Endothelial cell of umbilical vein (primary cell): ENCODE measurements around the gene HSPA5. TPM values are rescaled to one million over a fixed set of nuclear protein-coding genes. Genes with fewer than 3 reads are reported as not detected.

Experiments
- BruUV-seq: library from RNA; stranded (reverse); fragments of 400-500 nt; replicated peaks from 2 replicates; lab custom pipeline; 2021; lab: Mats Ljungman, UMichigan
- CTCF ChIA-PET: fragments of 300-600, 350-600 bp; sonication (Branson Sonifier 250); formaldehyde crosslinking; loops from one replicate; lab custom pipeline; 2021; ENCODE audit warnings: antibody characterized with exemption, inconsistent platforms; lab: Charles Lee
- POLR2A ChIA-PET: fragments of 300-600, 350-600 bp; sonication (Branson Sonifier 250); formaldehyde crosslinking; loops from one replicate; lab custom pipeline; 2021; ENCODE audit warnings: antibody characterized with exemption, inconsistent platforms; lab: Charles Lee
- DNase-seq: peaks from one replicate; pipeline ENCODE4 v3.0.0-alpha.2; 2011; ENCODE audit warnings: low read depth, low spot score
- FAIRE-seq: peaks from 2 replicates; lab custom pipeline; 2011; peaks lifted over from hg19 to GRCh38; lab: Jason Lieb, UNC
- H2AFZ ChIP-seq: 2 replicates; pipeline ENCODE4 v1.6.0; 2012; ENCODE audit warnings: low read depth, low read length, control low read depth, inconsistent platforms
- H3K27ac ChIP-seq: 2 replicates; pipeline ENCODE4 v1.5.1; 2011; ENCODE audit warnings: low read depth, mild to moderate bottlenecking, control low read depth, low read length, moderate library complexity; ENCODE audit not compliant: insufficient read depth
- H3K27me3 ChIP-seq, 2 experiments: 2 replicates each; pipeline versions ENCODE4 v1.6.0 to v1.6.1; 2011; ENCODE audit warnings: low read length in 2 of 2, mixed read lengths in 1 of 2; ENCODE audit not compliant: control insufficient read depth in 2 of 2, insufficient read depth in 2 of 2
- H3K36me3 ChIP-seq, 2 experiments: 2 replicates in 1 of 2; 3 replicates in 1 of 2; pipeline ENCODE4 v1.5.1; 2011; ENCODE audit warnings: low read length in 2 of 2, mild to moderate bottlenecking in 1 of 2, moderate library complexity in 1 of 2; ENCODE audit not compliant: control insufficient read depth in 2 of 2, insufficient read depth in 2 of 2; ENCODE audit errors: extremely low read depth in 1 of 2
- H3K4me1 ChIP-seq: 3 replicates; pipeline ENCODE4 v1.5.1; 2011; ENCODE audit warnings: mild to moderate bottlenecking, low read length; ENCODE audit not compliant: control insufficient read depth, insufficient read depth; ENCODE audit errors: extremely low read depth
- H3K4me2 ChIP-seq: 2 replicates; pipeline ENCODE4 v1.6.1; 2011; ENCODE audit warnings: low read length, control low read depth, mixed read lengths; ENCODE audit not compliant: insufficient read depth
- H3K4me3 ChIP-seq, 3 experiments: fragments of 200-600 bp in 1 of 3; sonication (generic), shearing (Covaris generic) in 1 of 3; replicated peaks in 1 of 3; 2 replicates each; pipeline ENCODE4 v1.5.1; 2011 to 2016; ENCODE audit warnings: control low read depth in 3 of 3, low read length in 3 of 3, mild to moderate bottlenecking in 2 of 3, inconsistent platforms in 1 of 3, low read depth in 1 of 3, moderate library complexity in 1 of 3; ENCODE audit not compliant: insufficient read depth in 1 of 3
- H3K79me2 ChIP-seq: 2 replicates; pipeline ENCODE4 v1.6.0; 2012; ENCODE audit warnings: low read length, inconsistent platforms; ENCODE audit not compliant: control insufficient read depth, insufficient read depth
- H3K9ac ChIP-seq: replicated peaks from 2 replicates; pipeline ENCODE3; 2011; ENCODE audit warnings: low read length, control low read depth; ENCODE audit not compliant: insufficient read depth; ENCODE audit errors: extremely low read depth
- H3K9me1 ChIP-seq: replicated peaks from 3 replicates; pipeline ENCODE4 v1.6.0; 2011; ENCODE audit warnings: mild to moderate bottlenecking, low read length; ENCODE audit not compliant: control insufficient read depth, insufficient read depth; ENCODE audit errors: extremely low read depth
- H3K9me3 ChIP-seq: replicated peaks from 2 replicates; pipeline ENCODE4 v1.5.1; 2012; ENCODE audit warnings: low read length, inconsistent platforms; ENCODE audit not compliant: control insufficient read depth, insufficient read depth
- H4K20me1 ChIP-seq: replicated peaks from 2 replicates; pipeline ENCODE3; 2011; ENCODE audit warnings: mild to moderate bottlenecking, low read length; ENCODE audit not compliant: control insufficient read depth, insufficient read depth; ENCODE audit errors: extremely low read depth
- CTCF ChIP-seq, 2 donors: IDR thresholded peaks; 1 replicate in 1 of 2; 2 replicates in 1 of 2; pipeline ENCODE4 v1.5.1; 2011; ENCODE audit warnings: low read length in 2 of 2, mild to moderate bottlenecking in 2 of 2, moderate library complexity in 2 of 2, control low read depth in 1 of 2, inconsistent platforms in 1 of 2, low read depth in 1 of 2; ENCODE audit not compliant: insufficient read depth in 1 of 2; ENCODE audit errors: extremely low read depth in 1 of 2
- EZH2 ChIP-seq: IDR thresholded peaks from 2 replicates; pipeline ENCODE4 v1.6.1; 2012; ENCODE audit warnings: borderline replicate concordance, low read depth, mild to moderate bottlenecking, moderate library complexity, low read length, inconsistent platforms; ENCODE audit not compliant: severe bottlenecking
- FOS ChIP-seq: IDR thresholded peaks from 2 replicates; pipeline ENCODE4 v1.6.1; 2011; ENCODE audit warnings: mild to moderate bottlenecking, low read length, moderate library complexity, borderline replicate concordance; ENCODE audit not compliant: insufficient read depth
- GATA2 ChIP-seq: IDR thresholded peaks from 2 replicates; pipeline ENCODE4 v1.7.0; 2011; ENCODE audit warnings: low read depth, mild to moderate bottlenecking, moderate library complexity, mixed read lengths, low read length; ENCODE audit not compliant: insufficient read length, insufficient read depth
- JUN ChIP-seq: IDR thresholded peaks from 2 replicates; pipeline ENCODE4 v1.6.1; 2011; ENCODE audit warnings: borderline replicate concordance, low read depth; ENCODE audit not compliant: insufficient read length, insufficient read depth
- MYC ChIP-seq: IDR thresholded peaks from one replicate; pipeline ENCODE4 v1.6.1; 2011; ENCODE audit warnings: mild to moderate bottlenecking, low read depth, low read length
- POLR2A ChIP-seq: IDR thresholded peaks from 2 replicates; pipeline ENCODE4 v1.6.1; 2012; ENCODE audit warnings: low read depth, mild to moderate bottlenecking, control low read depth, low read length
- POLR2AphosphoS5 ChIP-seq: IDR thresholded peaks from 2 replicates; pipeline ENCODE4 v1.6.1; 2012; ENCODE audit warnings: low read depth, mild to moderate bottlenecking, control low read depth, low read length, moderate library complexity; ENCODE audit not compliant: insufficient read depth
- dilution Hi-C: fragments of 300-500 bp; cut with MboI; formaldehyde crosslinking; loops from one replicate; pipeline ENCODE4 v1.15.0; 2019; ENCODE audit warnings: low sequenced_read_pairs; ENCODE audit not compliant: extremely low pct_ligation_motif_present
- intact Hi-C: fragments of 100-400 bp; cut with micrococcal nuclease; formaldehyde crosslinking; loops from one replicate; pipeline ENCODE4 v1.10.0; 2022
- polyA plus RNA-seq, 4 experiments: library from polyadenylated mRNA; depleted of rRNA in 3 of 4; stranded (reverse) in 3 of 4; unstranded in 1 of 4; fragments of >200 nt; gene quantifications; 2 replicates each; pipeline versions ENCODE4 v1.2.1 to v1.2.3, GENCODE V29; 2011 to 2012; ENCODE audit warnings: missing spikeins in 1 of 4
- total RNA-seq: library from RNA; stranded (reverse); gene quantifications from 2 replicates; pipeline ENCODE4 v1.2.3, GENCODE V29; 2021
- TF ChIP-seq, protein P1 (sequence below): IDR thresholded peaks from 2 replicates; pipeline ENCODE4 v1.6.1; 2011; ENCODE audit not compliant: insufficient read depth, insufficient read length

Gene HSPA5
- total and polyA plus RNA-seq, 2 donors (not counting 3 experiments of a cell fraction or from before 2014, with no cell fraction given), result 247 to 538 TPM

- Histone ChIP-seq H4K20me1 (no peaks in the 10 kb centered on the region), H3K4me3 (no peak overlapping the region), H3K9me1 (no peaks in the 10 kb centered on the region), H3K9me3 (no peaks in the 10 kb centered on the region), H3K4me1 (no peaks in the 10 kb centered on the region), H3K27me3 (no peaks in the 10 kb centered on the region), H3K36me3 (no peaks in the 10 kb centered on the region), H3K79me2 (no peaks in the 10 kb centered on the region), H3K27ac (no peak overlapping the region), H2AFZ (no peak overlapping the region), H3K9ac (no peak overlapping the region), H3K4me2 (no peak overlapping the region)
- intact Hi-C loops (no loop called here), dilution Hi-C loops (no loop called here)
- no peak for DNase-seq
- TF ChIP-seq CTCF (IDR thresholded peaks at IDR 0.05; ENCODE audit: extremely low read depth in 1 of 2, insufficient read depth in 1 of 2, low read depth in 1 of 2, low read length in 2 of 2) (no peak), MYC (no peak), POLR2A (no peak), POLR2AphosphoS5 (no peak), GATA2 (no peak), FOS (no peak), EZH2 (no peak), JUN (no peak)
- TF ChIP-seq, protein P1, sequence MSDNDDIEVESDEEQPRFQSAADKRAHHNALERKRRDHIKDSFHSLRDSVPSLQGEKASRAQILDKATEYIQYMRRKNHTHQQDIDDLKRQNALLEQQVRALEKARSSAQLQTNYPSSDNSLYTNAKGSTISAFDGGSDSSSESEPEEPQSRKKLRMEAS, result no peak
- ChIA-PET CTCF (interaction anchor here (0.6 kb wide), 1 partner anchor 123 kb away, joined by 4 read pairs; no protein-coding TSS in a partner anchor), POLR2A (no interaction called here)
- FAIRE-seq, result no peak
- BruUV-seq, result no TSS peak
These were observed 22.5 kb downstream of the HSPA5 start for GRCh38 chr9:125218621-125219020.
